ENCODE results near the gene CEACAM20. TPM values are rescaled to one million over a fixed set of nuclear protein-coding genes. Genes with fewer than 3 reads are reported as not detected.
"Not testable (repeated sequence)": the region's sequence is repeated elsewhere in the genome, so short reads cannot be mapped to it uniquely, and the experiment has no call there.

CEACAM20 gene
- not detected for polyA plus RNA-seq (ENCODE audit: insufficient read length in 3 of 3)
- long read RNA-seq, donor 1: 0 reads
- long read RNA-seq, donor 2: 0 reads
- long read RNA-seq, donor 3: 0 reads
- long read RNA-seq, donor 4: 0 reads
- long read RNA-seq, donor 5, partial matches to known transcripts: 0 of 1 reads
- long read RNA-seq, donor 5, other reads (novel, unspliced or antisense): 0 of 1 reads
- long read RNA-seq, donor 6: 0 reads
- long read RNA-seq, donor 7: 0 reads
- long read RNA-seq, donor 8: 0 reads
- long read RNA-seq, donor 9: 0 reads
- long read RNA-seq, donor 10: 0 reads
- long read RNA-seq, donor 11: 0 reads
- long read RNA-seq, donor 12: 0 reads
- long read RNA-seq, donor 13: 0 reads
- long read RNA-seq, donor 14: 0 reads
- long read RNA-seq, donor 15: 0 reads
- long read RNA-seq, donor 16: 0 reads

GRCh38 chr19:44529536-44529935, at the start of gene CEACAM20:
CEACAM20 (minus strand) TSS chr19:44529675; CDS start chr19:44529509, 166 bp downstream.
- no peak for DNase-seq

- DNase-seq: no peak
Measured at GRCh38 chr19:44577566-44577874, 48.0 kb upstream of the CEACAM20 start.

- no peak for DNase-seq
Measured at GRCh38 chr19:44576843-44577565, 47.5 kb upstream of the CEACAM20 start.

- no peak for DNase-seq
Measured at GRCh38 chr19:44575116-44575700, 45.7 kb upstream of the CEACAM20 start.

- no peak for DNase-seq
Measured at GRCh38 chr19:44574186-44574950, 44.9 kb upstream of the CEACAM20 start.

- peak; percentile 69 for DNase-seq
Measured at GRCh38 chr19:44573627-44574026, 44.2 kb upstream of the CEACAM20 start.

- DNase-seq: no peak
Measured at GRCh38 chr19:44573183-44573582, 43.7 kb upstream of the CEACAM20 start.

GRCh38 chr19:44572581-44572900, 43.1 kb upstream of the CEACAM20 start:
- DNase-seq: no peak

GRCh38 chr19:44571830-44572580, 42.5 kb upstream of the CEACAM20 start:
- DNase-seq: no peak

GRCh38 chr19:44570984-44571684, 41.7 kb upstream of the CEACAM20 start:
- peak; percentile 88 for DNase-seq

GRCh38 chr19:44570603-44570983, 41.1 kb upstream of the CEACAM20 start:
- DNase-seq: no peak

GRCh38 chr19:44567745-44568144, 38.3 kb upstream of the CEACAM20 start:
- DNase-seq: no peak

- no peak for DNase-seq
Measured at GRCh38 chr19:44566984-44567383, 37.5 kb upstream of the CEACAM20 start.

GRCh38 chr19:44563086-44563655, 33.7 kb upstream of the CEACAM20 start:
- not testable (repeated sequence) for DNase-seq

- no peak for DNase-seq
Measured at GRCh38 chr19:44557933-44558332, 28.5 kb upstream of the CEACAM20 start.

- DNase-seq: no peak
Measured at GRCh38 chr19:44554641-44555246, 25.3 kb upstream of the CEACAM20 start.

GRCh38 chr19:44553478-44554171, 24.1 kb upstream of the CEACAM20 start:
- no peak for DNase-seq

GRCh38 chr19:44552324-44552723, 22.8 kb upstream of the CEACAM20 start:
- DNase-seq: no peak

GRCh38 chr19:44551850-44552249, 22.4 kb upstream of the CEACAM20 start:
- DNase-seq: no peak

- not testable (repeated sequence) for DNase-seq
Measured at GRCh38 chr19:44550976-44551375, 21.5 kb upstream of the CEACAM20 start.
